ENCODE results near the gene ACTR3.
A peak's percentile ranks its signal among the peaks of the same experiment; 100 is the strongest.

GRCh38 chr2:113979191-113980128, 89.6 kb downstream of the ACTR3 start:
- TF ChIP-seq CTCF (conservative IDR thresholded peaks at IDR 0.05; ENCODE audit: low read depth, low read length), result peak; percentile 48
- TF ChIP-seq FOS (IDR thresholded peaks at IDR 0.05; ENCODE audit: low read depth, low read length), result no peak
- TF ChIP-seq RFX5 (IDR thresholded peaks at IDR 0.05; ENCODE audit: low read depth, low read length), result no peak
- no peak for TF ChIP-seq CHD1 (IDR thresholded peaks at IDR 0.05; ENCODE audit: low read depth, low read length)
- no peak for TF ChIP-seq POLR2A (IDR thresholded peaks at IDR 0.05; ENCODE audit: low read depth, low read length)
